ENCODE measurements around the gene CADPS.

DNA sequence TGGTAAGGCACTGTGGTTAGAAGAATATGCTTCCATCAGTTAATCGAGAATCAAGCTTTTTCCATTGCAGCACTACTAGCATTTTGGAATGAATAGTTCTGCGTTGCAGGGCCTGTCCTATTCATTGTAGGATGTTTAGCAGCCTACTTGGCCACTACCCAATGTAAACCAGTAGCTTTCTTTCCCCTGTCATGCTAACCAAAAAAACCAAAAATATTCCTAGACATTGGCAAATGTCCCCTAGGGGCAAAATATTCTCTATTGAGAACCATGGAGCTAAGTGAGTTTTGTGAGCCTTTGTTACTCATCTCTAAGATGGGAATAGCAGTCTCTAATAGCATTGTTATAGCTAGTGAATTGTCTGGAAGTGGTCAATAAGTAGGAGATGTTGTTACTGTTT lies 187.2 kb downstream of the CADPS start:
- TF ChIP-seq, protein P1, sequence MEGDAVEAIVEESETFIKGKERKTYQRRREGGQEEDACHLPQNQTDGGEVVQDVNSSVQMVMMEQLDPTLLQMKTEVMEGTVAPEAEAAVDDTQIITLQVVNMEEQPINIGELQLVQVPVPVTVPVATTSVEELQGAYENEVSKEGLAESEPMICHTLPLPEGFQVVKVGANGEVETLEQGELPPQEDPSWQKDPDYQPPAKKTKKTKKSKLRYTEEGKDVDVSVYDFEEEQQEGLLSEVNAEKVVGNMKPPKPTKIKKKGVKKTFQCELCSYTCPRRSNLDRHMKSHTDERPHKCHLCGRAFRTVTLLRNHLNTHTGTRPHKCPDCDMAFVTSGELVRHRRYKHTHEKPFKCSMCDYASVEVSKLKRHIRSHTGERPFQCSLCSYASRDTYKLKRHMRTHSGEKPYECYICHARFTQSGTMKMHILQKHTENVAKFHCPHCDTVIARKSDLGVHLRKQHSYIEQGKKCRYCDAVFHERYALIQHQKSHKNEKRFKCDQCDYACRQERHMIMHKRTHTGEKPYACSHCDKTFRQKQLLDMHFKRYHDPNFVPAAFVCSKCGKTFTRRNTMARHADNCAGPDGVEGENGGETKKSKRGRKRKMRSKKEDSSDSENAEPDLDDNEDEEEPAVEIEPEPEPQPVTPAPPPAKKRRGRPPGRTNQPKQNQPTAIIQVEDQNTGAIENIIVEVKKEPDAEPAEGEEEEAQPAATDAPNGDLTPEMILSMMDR (IDR thresholded peaks at IDR 0.05) = no peak
- no peak for TF ChIP-seq POLR2A (IDR thresholded peaks at IDR 0.05)
